ENCODE data around the gene FOXL2NB. TPM values are rescaled to one million over a fixed set of nuclear protein-coding genes. Genes with fewer than 3 reads are reported as not detected.

The FOXL2NB gene
- total RNA-seq, 4 donors from 2014 or later: 0.26 TPM; not detected in 3

DNA sequence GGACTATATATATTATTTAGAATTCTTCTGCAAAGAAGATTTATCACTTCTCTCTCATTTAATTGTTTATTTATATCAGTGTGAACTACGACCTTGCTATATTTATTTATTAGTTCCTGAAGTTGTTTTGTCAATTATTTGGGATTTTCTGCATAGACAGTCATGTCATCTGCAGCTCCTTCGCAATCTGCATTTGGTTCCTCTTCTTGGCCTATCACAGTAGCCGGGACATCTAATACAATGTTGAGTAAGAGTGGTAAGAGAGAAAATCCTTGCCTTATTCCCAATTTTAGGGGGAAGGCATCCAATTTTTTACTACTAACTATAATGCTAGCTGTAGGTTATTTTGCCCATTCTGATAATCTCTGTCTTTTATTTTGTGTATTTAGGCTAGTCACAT lies 39.5 kb upstream of the FOXL2NB start:
- no peaks in the 10 kb centered on the region for H3K27me3 ChIP-seq
- TF ChIP-seq EP300 (IDR thresholded peaks at IDR 0.05) (no peak), POLR2AphosphoS5 (IDR thresholded peaks at IDR 0.05) (no peak), POLR2A (IDR thresholded peaks at IDR 0.05) (no peak)
- TF ChIP-seq, protein P1, sequence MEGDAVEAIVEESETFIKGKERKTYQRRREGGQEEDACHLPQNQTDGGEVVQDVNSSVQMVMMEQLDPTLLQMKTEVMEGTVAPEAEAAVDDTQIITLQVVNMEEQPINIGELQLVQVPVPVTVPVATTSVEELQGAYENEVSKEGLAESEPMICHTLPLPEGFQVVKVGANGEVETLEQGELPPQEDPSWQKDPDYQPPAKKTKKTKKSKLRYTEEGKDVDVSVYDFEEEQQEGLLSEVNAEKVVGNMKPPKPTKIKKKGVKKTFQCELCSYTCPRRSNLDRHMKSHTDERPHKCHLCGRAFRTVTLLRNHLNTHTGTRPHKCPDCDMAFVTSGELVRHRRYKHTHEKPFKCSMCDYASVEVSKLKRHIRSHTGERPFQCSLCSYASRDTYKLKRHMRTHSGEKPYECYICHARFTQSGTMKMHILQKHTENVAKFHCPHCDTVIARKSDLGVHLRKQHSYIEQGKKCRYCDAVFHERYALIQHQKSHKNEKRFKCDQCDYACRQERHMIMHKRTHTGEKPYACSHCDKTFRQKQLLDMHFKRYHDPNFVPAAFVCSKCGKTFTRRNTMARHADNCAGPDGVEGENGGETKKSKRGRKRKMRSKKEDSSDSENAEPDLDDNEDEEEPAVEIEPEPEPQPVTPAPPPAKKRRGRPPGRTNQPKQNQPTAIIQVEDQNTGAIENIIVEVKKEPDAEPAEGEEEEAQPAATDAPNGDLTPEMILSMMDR (IDR thresholded peaks at IDR 0.05): no peak
- H3K4me3 ChIP-seq: no peak overlapping the region
- H3K36me3 ChIP-seq: no peaks in the 10 kb centered on the region
- no peaks in the 10 kb centered on the region for H3K9me3 ChIP-seq
- 89% methylated on average over 3 of the region's 3 CpGs for WGBS
- DNase-seq (ENCODE audit: low spot score in 2 of 2): no peak
- no peak overlapping the region for H3K27ac ChIP-seq
- peaks cover 2% of the 10 kb centered on the region for H3K4me1 ChIP-seq

DNA sequence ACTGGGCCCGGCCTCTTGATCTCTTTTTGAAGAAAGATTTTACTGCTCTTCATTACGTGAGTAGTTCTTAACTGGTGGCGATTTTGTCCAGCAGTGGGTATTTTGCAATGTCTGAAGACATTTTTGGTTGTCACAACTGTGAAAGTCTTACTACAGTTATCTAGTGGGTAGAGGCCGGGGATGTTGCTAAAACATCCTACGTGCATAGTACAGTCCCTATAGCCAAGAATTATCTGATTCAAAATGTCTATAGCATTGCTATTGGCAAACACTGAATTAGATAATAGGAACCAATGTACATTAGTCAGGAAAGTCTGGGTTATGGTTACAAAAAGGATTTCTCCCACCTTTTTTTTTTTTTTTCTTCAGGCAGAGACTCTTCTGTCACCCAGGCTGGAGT lies 38.2 kb upstream of the FOXL2NB start:
- no peak for DNase-seq (ENCODE audit: low spot score in 2 of 2)
- H3K36me3 ChIP-seq: no peaks in the 10 kb centered on the region
- no peak overlapping the region for H3K27ac ChIP-seq
- WGBS: 95% methylated on average over 5 of the region's 5 CpGs
- no peaks in the 10 kb centered on the region for H3K9me3 ChIP-seq
- no peaks in the 10 kb centered on the region for H3K27me3 ChIP-seq
- no peak overlapping the region for H3K4me3 ChIP-seq
- no peak for TF ChIP-seq EP300 (IDR thresholded peaks at IDR 0.05)
- no peak for TF ChIP-seq POLR2A (IDR thresholded peaks at IDR 0.05)
- no peak for TF ChIP-seq POLR2AphosphoS5 (IDR thresholded peaks at IDR 0.05)
- TF ChIP-seq, protein P1 (IDR thresholded peaks at IDR 0.05): no peak
- peaks cover 2% of the 10 kb centered on the region for H3K4me1 ChIP-seq

DNA sequence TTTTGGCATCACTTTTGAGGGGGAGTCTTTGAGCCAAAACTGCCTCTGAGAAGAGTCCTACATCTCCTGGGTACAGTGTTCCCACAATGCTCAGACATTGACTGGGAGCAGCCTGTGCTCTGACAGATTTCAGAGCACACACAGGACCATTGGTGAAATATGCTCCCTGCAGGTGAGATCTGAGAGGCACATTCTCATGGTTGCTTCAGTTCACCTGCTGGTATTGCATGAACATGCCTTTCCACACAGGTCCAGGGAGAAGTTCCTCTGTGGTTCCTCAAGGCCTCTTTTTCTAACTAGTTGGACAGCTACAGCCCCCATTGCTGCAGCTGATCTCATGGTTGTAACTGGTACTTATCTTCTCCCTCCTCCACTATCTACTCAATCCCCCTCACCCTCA lies 37.1 kb upstream of the FOXL2NB start:
- Histone ChIP-seq H3K27ac (no peak overlapping the region), H3K4me3 (no peak overlapping the region), H3K27me3 (no peaks in the 10 kb centered on the region), H3K36me3 (no peaks in the 10 kb centered on the region), H3K4me1 (peaks cover 6% of the 10 kb centered on the region), H3K9me3 (no peaks in the 10 kb centered on the region)
- DNase-seq (ENCODE audit: low spot score in 2 of 2): no peak
- TF ChIP-seq EP300 (IDR thresholded peaks at IDR 0.05): no peak
- TF ChIP-seq, protein P1 (IDR thresholded peaks at IDR 0.05): no peak
- no peak for TF ChIP-seq POLR2AphosphoS5 (IDR thresholded peaks at IDR 0.05)
- no peak for TF ChIP-seq POLR2A (IDR thresholded peaks at IDR 0.05)

DNA sequence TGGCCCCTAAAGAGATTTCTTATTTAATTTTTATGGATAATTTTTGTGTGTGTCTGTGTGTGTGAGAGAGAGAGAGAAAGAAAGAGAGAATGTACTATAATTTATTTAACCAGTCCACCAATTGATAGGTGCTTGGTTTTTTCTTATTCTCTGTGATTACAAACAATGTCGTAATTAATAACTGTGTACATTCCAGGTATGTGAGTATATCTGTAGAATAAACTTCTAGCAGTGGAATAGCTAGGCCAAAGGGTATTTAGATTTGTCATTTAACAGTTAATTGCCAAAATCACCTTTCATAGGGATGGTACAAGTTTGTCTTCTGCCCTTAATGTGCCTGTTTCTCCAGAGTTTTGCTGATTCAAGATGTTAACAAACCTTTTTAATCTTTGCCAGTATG lies 35.4 kb upstream of the FOXL2NB start:
- H3K4me3 ChIP-seq: no peak overlapping the region
- TF ChIP-seq EP300 (IDR thresholded peaks at IDR 0.05) (no peak), POLR2A (IDR thresholded peaks at IDR 0.05) (no peak), POLR2AphosphoS5 (IDR thresholded peaks at IDR 0.05) (no peak)
- TF ChIP-seq, protein P1 (IDR thresholded peaks at IDR 0.05): no peak
- H3K27ac ChIP-seq: no peak overlapping the region
- peaks cover 17% of the 10 kb centered on the region for H3K4me1 ChIP-seq
- WGBS: 79% methylated on average over 1 of the region's 1 CpG
- no peaks in the 10 kb centered on the region for H3K36me3 ChIP-seq
- no peak for DNase-seq (ENCODE audit: low spot score in 2 of 2)
- no peaks in the 10 kb centered on the region for H3K9me3 ChIP-seq
- H3K27me3 ChIP-seq: no peaks in the 10 kb centered on the region

DNA sequence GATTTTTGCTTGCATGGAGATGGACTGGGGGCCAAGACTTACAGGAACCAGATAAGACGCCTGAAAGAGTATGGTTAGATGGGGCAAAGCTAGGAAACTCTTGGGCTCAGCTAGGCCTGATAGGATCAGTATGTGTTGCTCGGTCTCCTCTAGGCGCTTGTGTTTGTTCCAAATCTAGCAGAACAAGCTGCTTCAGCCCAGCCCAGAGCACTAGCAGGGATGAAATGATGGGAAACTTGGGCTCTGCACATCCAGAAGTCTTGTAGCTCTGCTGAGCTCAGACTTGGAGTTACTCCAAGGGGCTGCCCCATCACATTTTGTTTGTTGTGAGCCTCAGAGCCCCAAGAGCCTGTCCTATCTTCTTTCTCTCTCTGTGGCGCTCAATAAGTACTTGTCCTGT lies 34.8 kb upstream of the FOXL2NB start:
- H3K9me3 ChIP-seq: no peaks in the 10 kb centered on the region
- TF ChIP-seq EP300 (IDR thresholded peaks at IDR 0.05) (no peak), POLR2A (IDR thresholded peaks at IDR 0.05) (no peak), POLR2AphosphoS5 (IDR thresholded peaks at IDR 0.05) (no peak)
- TF ChIP-seq, protein P1 (IDR thresholded peaks at IDR 0.05): no peak
- no peak overlapping the region for H3K4me3 ChIP-seq
- 44% methylated on average over 4 of the region's 4 CpGs for WGBS
- H3K27ac ChIP-seq: no peak overlapping the region
- H3K36me3 ChIP-seq: no peaks in the 10 kb centered on the region
- no peaks in the 10 kb centered on the region for H3K27me3 ChIP-seq
- H3K4me1 ChIP-seq: peaks cover 18% of the 10 kb centered on the region
- no peak for DNase-seq (ENCODE audit: low spot score in 2 of 2)
